Choroid plexus epithelial cell (primary cell): ENCODE measurements around the gene SLC30A1.

Source experiments
- DNase-seq: peaks from one replicate; pipeline ENCODE4 v3.0.0-alpha.2; 2010; ENCODE audit warnings: low read depth
- H3K4me3 ChIP-seq: 2 replicates; pipeline ENCODE4 v1.5.1; 2011; ENCODE audit warnings: low read depth, mild to moderate bottlenecking, control low read depth, low read length, moderate library complexity
- CTCF ChIP-seq: conservative IDR thresholded peaks from 2 replicates; pipeline ENCODE4 v1.5.1; 2011; ENCODE audit warnings: low read depth, mild to moderate bottlenecking, control low read depth, inconsistent platforms, low read length, moderate library complexity

Gene SLC30A1

GRCh38 chr1:211536606-211537005 lies 42.4 kb downstream of the SLC30A1 start:
- DNase-seq, result no peak
- no peak for TF ChIP-seq CTCF
- no peak overlapping the region for H3K4me3 ChIP-seq

GRCh38 chr1:211535346-211535745 lies 43.6 kb downstream of the SLC30A1 start:
- DNase-seq, result no peak
- TF ChIP-seq CTCF, result no peak
- no peak overlapping the region for H3K4me3 ChIP-seq

- TF ChIP-seq CTCF, result no peak
- DNase-seq, result no peak
- H3K4me3 ChIP-seq, result no peak overlapping the region
Observed at GRCh38 chr1:211534545-211535291, 44.2 kb downstream of the SLC30A1 start.

GRCh38 chr1:211532088-211532444 lies 46.9 kb downstream of the SLC30A1 start:
- no peak for TF ChIP-seq CTCF
- no peak overlapping the region for H3K4me3 ChIP-seq
- no peak for DNase-seq

GRCh38 chr1:211531194-211532087 lies 47.5 kb downstream of the SLC30A1 start:
- no peak for TF ChIP-seq CTCF
- no peak for DNase-seq
- H3K4me3 ChIP-seq, result no peak overlapping the region

- no peak for DNase-seq
- H3K4me3 ChIP-seq, result no peak overlapping the region
- TF ChIP-seq CTCF, result no peak
Observed at GRCh38 chr1:211530102-211530501, 48.9 kb downstream of the SLC30A1 start.
